ENCODE data around the gene SMIM10L2A.

SMIM10L2A gene

DNA sequence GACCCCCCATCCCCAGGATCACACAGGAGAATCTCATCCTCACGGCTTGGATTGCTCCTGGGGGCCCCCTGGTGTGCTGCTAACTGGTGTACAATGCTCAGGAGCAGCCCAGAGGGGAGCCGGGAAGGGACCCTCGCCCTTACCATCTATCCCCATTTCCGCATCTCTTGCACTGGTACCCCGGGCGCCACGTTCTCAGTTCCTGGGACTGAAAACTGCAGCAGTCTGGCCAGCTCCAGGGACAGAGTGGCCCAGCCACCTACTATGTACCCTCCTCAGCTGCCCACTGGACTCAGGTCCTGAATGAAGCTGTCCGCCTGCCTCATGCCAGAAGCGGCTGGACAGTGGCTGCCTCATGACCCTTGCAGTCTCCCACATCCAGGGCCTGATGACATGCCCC lies 2.7 kb downstream of the SMIM10L2A start:
- no peaks in the 10 kb centered on the region for H3K27me3 ChIP-seq (replicated peaks; ENCODE audit: insufficient read depth, low read length)
- no peak overlapping the region for H3K9ac ChIP-seq (ENCODE audit: low read length)
- no peaks in the 10 kb centered on the region for H3K79me2 ChIP-seq (ENCODE audit: low read length)
- TF ChIP-seq CTCF (IDR thresholded peaks at IDR 0.05; ENCODE audit: low read length) (no peak), EZH2 (optimal IDR thresholded peaks at IDR 0.05; ENCODE audit: low read depth, low read length) (no peak), EZH2phosphoT487 (IDR thresholded peaks at IDR 0.05; ENCODE audit: low read length) (no peak)
- H3K4me2 ChIP-seq (ENCODE audit: low read depth, low read length) = no peak overlapping the region
- no peak for DNase-seq
- no peak overlapping the region for H3K27ac ChIP-seq (ENCODE audit: low read length)
- no peaks in the 10 kb centered on the region for H3K9me3 ChIP-seq (replicated peaks; ENCODE audit: insufficient read depth, low read length)
- H3K36me3 ChIP-seq (replicated peaks; ENCODE audit: insufficient read depth, low read length) = no peaks in the 10 kb centered on the region
- H3K4me3 ChIP-seq (ENCODE audit: low read length) = no peak overlapping the region
- H2AFZ ChIP-seq (ENCODE audit: low read length) = no peak overlapping the region
- H3F3A ChIP-seq (ENCODE audit: insufficient read depth, low read length) = no peaks in the 10 kb centered on the region
- no peaks in the 10 kb centered on the region for H3K9me2 ChIP-seq (replicated peaks; ENCODE audit: insufficient read depth, low read length)
- H3K4me1 ChIP-seq (ENCODE audit: low read length) = no peaks in the 10 kb centered on the region
- no peaks in the 10 kb centered on the region for H4K20me1 ChIP-seq (ENCODE audit: insufficient read depth, low read length)

GRCh38 chrX:135425026-135425965 lies 3.6 kb downstream of the SMIM10L2A start:
- no peaks in the 10 kb centered on the region for H3K36me3 ChIP-seq (replicated peaks; ENCODE audit: insufficient read depth, low read length)
- H3K27ac ChIP-seq (ENCODE audit: low read length) = no peak overlapping the region
- no peaks in the 10 kb centered on the region for H3K27me3 ChIP-seq (replicated peaks; ENCODE audit: insufficient read depth, low read length)
- H2AFZ ChIP-seq (ENCODE audit: low read length) = no peak overlapping the region
- no peak overlapping the region for H3K9ac ChIP-seq (ENCODE audit: low read length)
- TF ChIP-seq EZH2phosphoT487 (IDR thresholded peaks at IDR 0.05; ENCODE audit: low read length) (no peak), EZH2 (optimal IDR thresholded peaks at IDR 0.05; ENCODE audit: low read depth, low read length) (no peak), CTCF (IDR thresholded peaks at IDR 0.05; ENCODE audit: low read length) (no peak)
- no peak overlapping the region for H3K4me2 ChIP-seq (ENCODE audit: low read depth, low read length)
- no peaks in the 10 kb centered on the region for H3F3A ChIP-seq (ENCODE audit: insufficient read depth, low read length)
- H4K20me1 ChIP-seq (ENCODE audit: insufficient read depth, low read length) = no peaks in the 10 kb centered on the region
- DNase-seq = no peak
- no peaks in the 10 kb centered on the region for H3K4me1 ChIP-seq (ENCODE audit: low read length)
- H3K79me2 ChIP-seq (ENCODE audit: low read length) = no peaks in the 10 kb centered on the region
- H3K4me3 ChIP-seq (ENCODE audit: low read length) = no peak overlapping the region
- no peaks in the 10 kb centered on the region for H3K9me2 ChIP-seq (replicated peaks; ENCODE audit: insufficient read depth, low read length)
- no peaks in the 10 kb centered on the region for H3K9me3 ChIP-seq (replicated peaks; ENCODE audit: insufficient read depth, low read length)

DNA sequence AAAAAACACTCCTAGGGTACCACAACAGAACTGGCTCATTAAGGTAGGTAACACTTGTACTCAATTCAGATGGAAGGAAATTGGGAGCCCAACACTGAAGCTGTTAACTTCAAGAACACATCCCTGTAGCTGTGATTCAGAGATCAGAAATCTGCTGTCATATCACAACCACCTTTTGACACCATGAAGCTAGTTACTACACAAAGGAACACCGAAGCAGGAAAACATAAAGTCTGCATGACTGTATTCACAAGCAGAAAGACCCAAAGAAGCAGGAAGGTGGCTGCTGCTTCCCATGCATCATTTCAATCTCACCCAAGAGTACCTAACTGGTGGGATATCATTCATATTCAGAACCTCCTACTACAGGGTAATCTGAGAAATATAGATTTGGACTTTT lies 7.7 kb downstream of the SMIM10L2A start:
- no peak for TF ChIP-seq EZH2phosphoT487 (IDR thresholded peaks at IDR 0.05; ENCODE audit: low read length)
- DNase-seq = no peak
- H3K4me3 ChIP-seq (ENCODE audit: low read length) = no peak overlapping the region
- no peaks in the 10 kb centered on the region for H3K36me3 ChIP-seq (replicated peaks; ENCODE audit: insufficient read depth, low read length)
- no peak overlapping the region for H2AFZ ChIP-seq (ENCODE audit: low read length)
- no peaks in the 10 kb centered on the region for H3K4me1 ChIP-seq (ENCODE audit: low read length)
- no peaks in the 10 kb centered on the region for H3K9me3 ChIP-seq (replicated peaks; ENCODE audit: insufficient read depth, low read length)
- H3K79me2 ChIP-seq (ENCODE audit: low read length) = no peaks in the 10 kb centered on the region
- no peaks in the 10 kb centered on the region for H3K9me2 ChIP-seq (replicated peaks; ENCODE audit: insufficient read depth, low read length)
- H3K9ac ChIP-seq (ENCODE audit: low read length) = no peak overlapping the region
- no peaks in the 10 kb centered on the region for H3F3A ChIP-seq (ENCODE audit: insufficient read depth, low read length)
- H3K4me2 ChIP-seq (ENCODE audit: low read depth, low read length) = no peak overlapping the region
- H3K27ac ChIP-seq (ENCODE audit: low read length) = no peak overlapping the region
- H4K20me1 ChIP-seq (ENCODE audit: insufficient read depth, low read length) = no peaks in the 10 kb centered on the region
- no peaks in the 10 kb centered on the region for H3K27me3 ChIP-seq (replicated peaks; ENCODE audit: insufficient read depth, low read length)

GRCh38 chrX:135431886-135432285 lies 10.1 kb downstream of the SMIM10L2A start:
- no peak overlapping the region for H3K4me2 ChIP-seq (ENCODE audit: low read depth, low read length)

More at GRCh38 chrX:135431886-135432285, 10.1 kb downstream of the SMIM10L2A start:
- no peak for DNase-seq
- Histone ChIP-seq H3K79me2 (ENCODE audit: low read length) (no peaks in the 10 kb centered on the region), H2AFZ (ENCODE audit: low read length) (no peak overlapping the region), H4K20me1 (ENCODE audit: insufficient read depth, low read length) (no peaks in the 10 kb centered on the region), H3K4me3 (ENCODE audit: low read length) (no peak overlapping the region), H3F3A (ENCODE audit: insufficient read depth, low read length) (no peaks in the 10 kb centered on the region), H3K9me3 (replicated peaks; ENCODE audit: insufficient read depth, low read length) (no peaks in the 10 kb centered on the region), H3K27me3 (replicated peaks; ENCODE audit: insufficient read depth, low read length) (no peaks in the 10 kb centered on the region), H3K9ac (ENCODE audit: low read length) (no peak overlapping the region), H3K27ac (ENCODE audit: low read length) (no peak overlapping the region), H3K4me1 (ENCODE audit: low read length) (no peaks in the 10 kb centered on the region), H3K9me2 (replicated peaks; ENCODE audit: insufficient read depth, low read length) (no peaks in the 10 kb centered on the region), H3K36me3 (replicated peaks; ENCODE audit: insufficient read depth, low read length) (no peaks in the 10 kb centered on the region)
- TF ChIP-seq EZH2 (optimal IDR thresholded peaks at IDR 0.05; ENCODE audit: low read depth, low read length) (no peak), EZH2phosphoT487 (IDR thresholded peaks at IDR 0.05; ENCODE audit: low read length) (no peak), CTCF (IDR thresholded peaks at IDR 0.05; ENCODE audit: low read length) (no peak)
